ENCODE data around the gene VAMP2. TPM values are rescaled to one million over a fixed set of nuclear protein-coding genes. Genes with fewer than 3 reads are reported as not detected.

VAMP2 gene
- total RNA-seq, 4 donors from 2014 or later: 10.9 to 37.0 (median 25.7) TPM

DNA sequence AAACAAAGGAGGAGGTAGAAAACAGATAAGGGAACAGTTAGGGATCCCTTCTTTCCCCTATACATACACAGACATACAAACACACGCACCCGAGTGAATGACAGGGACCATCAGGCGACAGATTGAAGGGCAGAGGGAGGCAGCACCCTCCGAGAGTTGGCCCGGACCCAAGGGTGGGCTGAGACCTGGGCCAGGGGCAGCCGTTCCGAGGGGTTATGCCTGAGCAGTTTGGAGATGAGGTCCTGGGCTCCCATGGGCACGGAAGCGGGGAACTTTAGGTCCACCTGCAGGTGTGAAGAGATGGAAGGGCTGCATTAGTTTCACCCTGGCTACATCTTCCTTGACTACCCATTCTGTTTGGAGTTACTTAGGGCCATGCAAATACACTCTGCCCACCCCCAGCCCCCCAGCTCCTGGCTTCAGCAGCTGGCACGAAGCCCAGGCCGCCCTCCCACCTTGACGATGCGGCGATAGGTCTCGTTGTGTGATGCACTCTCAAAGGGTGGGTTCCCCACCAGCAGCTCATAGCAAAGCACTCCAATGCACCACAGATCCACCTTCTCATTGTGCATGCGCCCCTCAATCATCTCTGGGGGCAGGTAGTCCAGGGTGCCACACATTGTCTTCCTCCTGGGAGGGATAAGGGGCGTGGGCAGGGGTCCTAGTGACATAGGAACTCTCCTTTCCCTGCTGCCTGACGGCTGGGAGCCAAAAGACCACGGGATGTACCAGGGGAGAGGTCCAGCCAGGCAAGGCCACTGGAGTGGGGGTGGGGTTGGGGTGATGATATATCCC lies 42.2 kb upstream of the VAMP2 start:
- Histone ChIP-seq H3K9me3 (no peaks in the 10 kb centered on the region), H3K36me3 (no peaks in the 10 kb centered on the region), H3K27me3 (no peaks in the 10 kb centered on the region), H3K4me3 (no peak overlapping the region), H3K4me1 (peaks cover 1 to 3% of the 10 kb centered on the region in 2 donors), H3K27ac (no peak overlapping the region)
- in situ Hi-C loops (cut with MboI; ENCODE audit: low sequenced_read_pairs in 4 of 4): no loop called here
- TF ChIP-seq POLR2A (IDR thresholded peaks at IDR 0.05): no peak
- TF ChIP-seq, protein P1, sequence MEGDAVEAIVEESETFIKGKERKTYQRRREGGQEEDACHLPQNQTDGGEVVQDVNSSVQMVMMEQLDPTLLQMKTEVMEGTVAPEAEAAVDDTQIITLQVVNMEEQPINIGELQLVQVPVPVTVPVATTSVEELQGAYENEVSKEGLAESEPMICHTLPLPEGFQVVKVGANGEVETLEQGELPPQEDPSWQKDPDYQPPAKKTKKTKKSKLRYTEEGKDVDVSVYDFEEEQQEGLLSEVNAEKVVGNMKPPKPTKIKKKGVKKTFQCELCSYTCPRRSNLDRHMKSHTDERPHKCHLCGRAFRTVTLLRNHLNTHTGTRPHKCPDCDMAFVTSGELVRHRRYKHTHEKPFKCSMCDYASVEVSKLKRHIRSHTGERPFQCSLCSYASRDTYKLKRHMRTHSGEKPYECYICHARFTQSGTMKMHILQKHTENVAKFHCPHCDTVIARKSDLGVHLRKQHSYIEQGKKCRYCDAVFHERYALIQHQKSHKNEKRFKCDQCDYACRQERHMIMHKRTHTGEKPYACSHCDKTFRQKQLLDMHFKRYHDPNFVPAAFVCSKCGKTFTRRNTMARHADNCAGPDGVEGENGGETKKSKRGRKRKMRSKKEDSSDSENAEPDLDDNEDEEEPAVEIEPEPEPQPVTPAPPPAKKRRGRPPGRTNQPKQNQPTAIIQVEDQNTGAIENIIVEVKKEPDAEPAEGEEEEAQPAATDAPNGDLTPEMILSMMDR (IDR thresholded peaks at IDR 0.05 in 4 of 5, conservative IDR thresholded peaks at IDR 0.05 in 1 of 5): no peak
- intact Hi-C loops (cut with DNase I; ENCODE audit: low total_unique reads): loop anchor here (5.0 kb wide), 1 partner anchor 82 kb away; the partner anchor contains the start of gene RANGRF
- ATAC-seq (no peak), DNase-seq (no peak)

DNA sequence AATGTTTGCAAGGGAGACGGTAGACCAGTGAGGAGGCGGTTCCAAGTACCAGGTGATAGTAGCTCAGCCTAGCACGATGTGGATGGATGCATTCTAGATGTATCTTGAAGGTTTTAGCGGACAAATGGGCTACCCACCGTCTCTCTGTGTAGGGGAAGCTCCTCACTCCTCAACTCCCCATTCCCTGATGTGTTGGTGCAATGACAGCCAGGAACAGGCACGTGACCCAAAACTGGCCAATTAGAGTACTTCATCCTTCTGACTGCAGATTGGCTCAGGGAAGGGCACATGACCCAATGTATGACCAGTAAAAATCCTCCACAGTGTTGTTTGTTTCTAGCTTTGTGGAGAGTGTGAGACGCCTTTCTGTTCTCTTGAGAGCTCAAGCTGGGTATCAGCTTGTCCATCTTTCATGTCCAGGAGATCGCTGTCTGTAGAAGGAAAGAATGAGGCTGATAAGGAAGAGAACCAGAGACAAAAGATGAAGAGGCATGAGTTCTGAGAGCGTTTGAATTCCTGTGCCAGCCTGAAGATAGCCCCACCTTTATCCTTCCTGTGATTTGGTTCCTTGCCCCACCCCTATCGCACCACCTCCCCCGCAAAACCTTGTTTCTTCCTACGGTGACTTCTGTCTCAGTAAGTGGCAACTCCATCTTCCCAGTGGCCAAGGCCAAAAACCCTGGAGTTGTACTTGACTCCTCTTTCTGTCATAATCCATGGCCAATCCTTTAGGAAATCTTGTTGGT lies 29.5 kb upstream of the VAMP2 start:
- peak; percentile 73 to 86 for TF ChIP-seq POLR2A (IDR thresholded peaks at IDR 0.05)
- TF ChIP-seq, protein P1 (IDR thresholded peaks at IDR 0.05 in 4 of 5, conservative IDR thresholded peaks at IDR 0.05 in 1 of 5): no peak
- intact Hi-C loops (cut with DNase I; ENCODE audit: low total_unique reads) (no loop called here), in situ Hi-C loops (cut with MboI; ENCODE audit: low sequenced_read_pairs in 4 of 4) (no loop called here)
- peak; percentile 77 to 80 for ATAC-seq
- Histone ChIP-seq H3K4me1 (peaks cover 37 to 38% of the 10 kb centered on the region in 2 donors), H3K4me3 (peak overlapping the region; percentile 43 to 59 (median 57)), H3K9me3 (no peaks in the 10 kb centered on the region), H3K27ac (peak overlapping the region; percentile 89 to 96 (median 92)), H3K27me3 (no peaks in the 10 kb centered on the region), H3K36me3 (no peaks in the 10 kb centered on the region)
- peak; percentile 92 to 94 for DNase-seq

DNA sequence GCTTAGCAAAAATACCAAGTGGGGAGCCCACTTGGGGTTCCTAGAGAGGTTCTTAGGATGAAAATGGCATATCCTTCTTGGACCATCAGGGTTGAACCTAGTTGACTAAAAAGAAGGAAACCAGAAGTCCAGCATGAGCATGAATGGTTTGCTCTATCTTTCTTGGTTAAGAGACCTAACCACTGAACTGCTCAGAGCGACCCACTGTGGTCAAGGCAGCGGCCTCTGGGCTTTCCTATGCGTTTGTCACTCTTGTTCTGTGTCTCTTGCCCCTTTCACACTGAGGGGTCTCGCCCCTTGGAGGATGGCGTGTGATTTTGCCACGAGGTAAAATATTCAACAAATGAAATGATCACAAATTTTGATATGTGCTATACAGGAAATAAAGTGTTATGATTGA lies 27.8 kb upstream of the VAMP2 start:
- peak overlapping the region; percentile 86 to 99 (median 97) for H3K27ac ChIP-seq
- H3K27me3 ChIP-seq: no peaks in the 10 kb centered on the region
- in situ Hi-C loops (cut with MboI; ENCODE audit: low sequenced_read_pairs in 4 of 4) (no loop called here), intact Hi-C loops (cut with DNase I; ENCODE audit: low total_unique reads) (no loop called here)
- H3K4me1 ChIP-seq: peaks cover 37 to 42% of the 10 kb centered on the region in 2 donors
- no peaks in the 10 kb centered on the region for H3K36me3 ChIP-seq
- ATAC-seq (no peak), DNase-seq (no peak)
- H3K4me3 ChIP-seq: peak overlapping the region; percentile 21 to 98 (median 54)
- H3K9me3 ChIP-seq: no peaks in the 10 kb centered on the region
- TF ChIP-seq POLR2A (IDR thresholded peaks at IDR 0.05): no peak
- TF ChIP-seq, protein P1 (IDR thresholded peaks at IDR 0.05 in 4 of 5, conservative IDR thresholded peaks at IDR 0.05 in 1 of 5): no peak

DNA sequence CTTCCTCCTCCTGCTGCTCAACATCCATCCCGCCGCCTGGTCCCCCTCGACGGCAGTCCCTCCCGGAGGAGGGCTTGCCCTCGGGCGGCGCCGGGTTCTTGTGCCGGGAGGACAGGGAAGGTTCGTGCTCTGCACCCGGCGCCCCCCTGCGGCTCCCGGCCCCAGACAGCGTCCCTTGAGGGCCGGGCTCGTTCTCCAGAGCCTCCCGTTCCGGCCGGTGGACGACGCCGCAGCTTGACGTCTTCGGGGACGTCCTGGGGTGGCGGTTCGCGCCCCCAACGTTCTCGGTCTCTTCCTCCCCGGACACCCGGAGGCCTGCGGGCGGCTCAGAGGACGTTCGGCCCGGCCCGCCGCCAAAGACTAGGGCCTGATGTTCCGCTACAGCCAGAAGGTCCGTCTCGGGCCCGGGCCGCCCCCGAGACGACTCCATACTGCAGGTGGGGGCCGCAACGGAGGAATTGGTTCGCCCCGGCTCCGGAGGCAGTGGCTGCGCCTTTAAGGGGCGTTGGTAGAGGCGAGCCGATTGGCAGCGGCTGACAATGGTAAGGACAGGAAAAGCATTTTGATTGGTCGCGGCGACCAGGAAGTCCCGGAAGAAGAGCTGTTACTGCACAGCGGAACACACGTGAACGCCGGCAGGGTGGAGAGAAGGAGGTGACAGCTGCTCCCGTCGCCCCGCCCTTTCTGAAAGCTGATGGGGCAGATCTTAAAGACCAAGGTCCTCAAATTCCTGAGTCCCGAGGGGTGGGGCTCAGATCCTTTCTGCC lies 27.1 kb upstream of the VAMP2 start, which contains the start of gene BORCS6:
BORCS6 (minus strand) TSS at position 470 of the 767 bp plus-strand sequence; CDS start at position 430, 40 bp downstream.
- Histone ChIP-seq H3K9me3 (no peaks in the 10 kb centered on the region), H3K36me3 (no peaks in the 10 kb centered on the region), H3K27me3 (no peaks in the 10 kb centered on the region), H3K27ac (peak within 1 kb of the TSS; percentile 86 to 99 (median 97)), H3K4me3 (peak within 1 kb of the TSS; percentile 59 to 98 (median 84)), H3K4me1 (peaks cover 37 to 42% of the 10 kb centered on the region in 2 donors)
- in situ Hi-C loops (cut with MboI; ENCODE audit: low sequenced_read_pairs in 4 of 4) (loop anchor here in 1 of 4 donors (5.0 to 10.0 kb wide), 2 partner anchors 32 to 65 kb away; partner anchors contain the start of gene HES7), intact Hi-C loops (cut with DNase I; ENCODE audit: low total_unique reads) (no loop called here)
- ATAC-seq (peak; percentile 68 to 69), DNase-seq (peak; percentile 99)
- TF ChIP-seq, protein P1 (IDR thresholded peaks at IDR 0.05 in 4 of 5, conservative IDR thresholded peaks at IDR 0.05 in 1 of 5): peak in 1 of 5 experiments; percentile 19
- TF ChIP-seq POLR2A (IDR thresholded peaks at IDR 0.05): peak; percentile 83 to 91
